ENCODE data around the gene FCMR. TPM values are rescaled to one million over a fixed set of nuclear protein-coding genes. Genes with fewer than 3 reads are reported as not detected.

FCMR gene
- total RNA-seq, 1 donor from 2014 or later = 0.58 TPM

DNA sequence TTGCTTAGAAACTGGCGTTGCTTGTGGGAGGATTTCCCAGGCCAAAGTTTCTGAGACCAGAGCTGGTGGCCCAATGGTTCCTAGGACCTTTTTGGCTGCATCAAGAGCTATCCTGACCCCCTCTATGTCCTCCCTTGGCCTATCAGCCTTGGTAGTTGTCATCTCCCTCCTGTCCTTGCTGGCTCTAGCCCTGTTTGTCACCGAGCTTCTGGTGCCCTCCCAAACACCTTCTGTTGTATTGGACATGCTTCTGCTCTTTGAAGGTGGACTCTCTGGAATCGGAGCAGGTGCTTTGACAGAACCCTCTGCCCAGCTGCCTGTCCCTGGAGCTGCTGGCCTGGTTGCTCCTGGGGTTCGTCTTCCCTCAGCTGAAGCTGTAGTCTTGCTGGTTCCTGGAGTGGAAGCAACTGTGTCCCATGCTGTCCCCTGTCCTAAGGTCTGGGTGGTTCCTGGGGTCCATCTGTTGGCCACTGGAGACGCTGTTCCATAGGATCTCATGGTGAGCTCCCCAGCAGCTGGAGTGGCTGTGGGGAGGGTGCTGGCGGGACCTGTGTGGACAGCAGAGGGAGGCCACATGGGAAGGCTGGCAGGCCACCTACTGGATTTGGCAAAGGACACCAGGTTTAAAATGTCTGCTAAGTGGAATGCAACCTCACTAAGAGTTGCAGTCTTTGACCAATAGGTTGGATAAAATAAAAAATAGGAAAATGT is 39.1 kb upstream of the FCMR start:
- H3K4me3 Mint-ChIP-seq = no peak overlapping the region

GRCh38 chr1:206958144-206958543 is 36.4 kb upstream of the FCMR start:
- Mint-ChIP-seq H3K27ac (no peak overlapping the region), H3K36me3 (no peaks in the 10 kb centered on the region), H3K4me3 (no peak overlapping the region), H3K4me1 (ENCODE audit: unreplicated experiment) (peaks cover 32% of the 10 kb centered on the region), H3K27me3 (no peaks in the 10 kb centered on the region), H3K9me3 (no peaks in the 10 kb centered on the region)
- TF ChIP-seq, protein P1, sequence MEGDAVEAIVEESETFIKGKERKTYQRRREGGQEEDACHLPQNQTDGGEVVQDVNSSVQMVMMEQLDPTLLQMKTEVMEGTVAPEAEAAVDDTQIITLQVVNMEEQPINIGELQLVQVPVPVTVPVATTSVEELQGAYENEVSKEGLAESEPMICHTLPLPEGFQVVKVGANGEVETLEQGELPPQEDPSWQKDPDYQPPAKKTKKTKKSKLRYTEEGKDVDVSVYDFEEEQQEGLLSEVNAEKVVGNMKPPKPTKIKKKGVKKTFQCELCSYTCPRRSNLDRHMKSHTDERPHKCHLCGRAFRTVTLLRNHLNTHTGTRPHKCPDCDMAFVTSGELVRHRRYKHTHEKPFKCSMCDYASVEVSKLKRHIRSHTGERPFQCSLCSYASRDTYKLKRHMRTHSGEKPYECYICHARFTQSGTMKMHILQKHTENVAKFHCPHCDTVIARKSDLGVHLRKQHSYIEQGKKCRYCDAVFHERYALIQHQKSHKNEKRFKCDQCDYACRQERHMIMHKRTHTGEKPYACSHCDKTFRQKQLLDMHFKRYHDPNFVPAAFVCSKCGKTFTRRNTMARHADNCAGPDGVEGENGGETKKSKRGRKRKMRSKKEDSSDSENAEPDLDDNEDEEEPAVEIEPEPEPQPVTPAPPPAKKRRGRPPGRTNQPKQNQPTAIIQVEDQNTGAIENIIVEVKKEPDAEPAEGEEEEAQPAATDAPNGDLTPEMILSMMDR (conservative IDR thresholded peaks at IDR 0.05) = no peak
- DNase-seq (ENCODE audit: extremely low spot score, unreplicated experiment) = no peak

More for the DNA sequence above, 39.1 kb upstream of the FCMR start:
- H3K36me3 Mint-ChIP-seq = no peaks in the 10 kb centered on the region
- no peaks in the 10 kb centered on the region for H3K27me3 Mint-ChIP-seq
- DNase-seq (ENCODE audit: extremely low spot score, unreplicated experiment) = no peak
- H3K4me1 Mint-ChIP-seq (ENCODE audit: unreplicated experiment) = peaks cover 11% of the 10 kb centered on the region
- no peaks in the 10 kb centered on the region for H3K9me3 Mint-ChIP-seq
- TF ChIP-seq, protein P1 (conservative IDR thresholded peaks at IDR 0.05) = no peak
- H3K27ac Mint-ChIP-seq = no peak overlapping the region

DNA sequence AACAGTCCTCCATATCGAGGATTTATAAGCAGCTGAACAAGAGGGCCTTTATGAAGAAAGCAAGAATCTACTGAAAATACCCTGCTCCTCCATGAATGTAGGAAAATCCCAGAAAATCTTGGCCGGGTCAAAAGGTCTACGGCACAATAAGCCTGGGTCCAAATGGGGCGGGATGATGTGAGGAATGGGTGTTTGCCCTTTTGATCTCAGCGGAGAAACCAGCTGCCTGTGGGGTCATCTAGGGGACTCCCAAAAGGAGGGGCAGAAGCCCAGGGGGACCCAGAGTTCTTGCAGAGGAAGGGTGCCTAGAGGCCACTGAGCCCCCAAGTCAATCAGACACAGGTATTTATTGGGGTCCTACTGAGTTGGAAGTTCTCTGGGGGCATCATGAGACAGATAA is 35.9 kb upstream of the FCMR start:
- H3K4me3 Mint-ChIP-seq = no peak overlapping the region
- H3K36me3 Mint-ChIP-seq = no peaks in the 10 kb centered on the region
- H3K9me3 Mint-ChIP-seq = no peaks in the 10 kb centered on the region
- no peak overlapping the region for H3K27ac Mint-ChIP-seq
- H3K27me3 Mint-ChIP-seq = no peaks in the 10 kb centered on the region
- TF ChIP-seq, protein P1 (conservative IDR thresholded peaks at IDR 0.05) = no peak
- H3K4me1 Mint-ChIP-seq (ENCODE audit: unreplicated experiment) = peaks cover 32% of the 10 kb centered on the region
- no peak for DNase-seq (ENCODE audit: extremely low spot score, unreplicated experiment)

DNA sequence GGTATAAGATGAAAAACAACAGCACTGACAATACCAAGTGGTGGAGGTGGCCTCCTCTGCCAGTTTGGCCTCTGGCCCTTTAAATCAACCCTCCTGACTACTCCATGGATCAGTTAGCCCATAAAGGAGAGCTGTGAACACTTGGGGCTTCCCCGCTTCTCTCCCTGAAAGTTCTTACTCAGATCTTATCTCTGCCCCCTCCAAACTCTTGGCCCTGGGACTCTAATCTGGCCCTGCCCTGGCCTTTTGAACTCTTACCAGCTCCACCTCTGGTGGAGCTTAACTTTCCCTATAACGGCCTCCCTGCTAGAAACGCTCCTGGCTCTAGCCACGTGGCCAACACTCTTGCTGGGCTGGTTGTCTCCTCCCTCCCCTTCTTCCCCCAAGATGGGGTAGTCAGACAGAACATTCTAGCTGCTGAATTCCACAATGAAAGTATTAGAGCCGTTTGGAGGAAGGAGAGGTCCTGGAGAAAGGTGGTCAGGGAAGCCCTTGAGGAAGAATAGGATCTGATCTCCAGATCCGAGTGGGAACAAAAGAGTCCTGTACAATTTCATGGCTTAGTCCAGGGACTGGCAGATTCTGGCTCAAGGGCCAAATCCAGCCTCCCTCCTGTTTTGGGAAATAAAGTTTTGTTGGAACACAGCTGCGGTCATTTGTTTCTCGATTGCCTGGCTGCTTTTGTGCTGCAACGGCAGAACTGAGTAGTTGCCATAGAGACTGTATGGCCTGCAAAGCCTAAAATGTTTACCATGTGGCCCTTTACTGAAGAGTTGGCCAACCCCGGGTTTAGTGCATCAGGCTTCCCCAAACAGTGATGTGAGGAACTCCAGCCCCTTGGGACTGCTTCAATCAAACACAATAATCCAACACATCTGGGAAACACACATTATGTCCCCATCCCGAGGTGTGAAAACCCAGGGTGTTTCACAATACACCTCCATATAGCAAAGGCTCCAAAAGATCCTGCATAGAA is 34.0 kb upstream of the FCMR start:
- Mint-ChIP-seq H3K27ac (peak overlapping the region; percentile 49), H3K36me3 (no peaks in the 10 kb centered on the region), H3K27me3 (no peaks in the 10 kb centered on the region), H3K4me1 (ENCODE audit: unreplicated experiment) (peaks cover 41% of the 10 kb centered on the region), H3K9me3 (no peaks in the 10 kb centered on the region), H3K4me3 (peak overlapping the region; percentile 2)
- no peak for DNase-seq (ENCODE audit: extremely low spot score, unreplicated experiment)
- TF ChIP-seq, protein P1 (conservative IDR thresholded peaks at IDR 0.05) = no peak

GRCh38 chr1:206954459-206955342 is 33.0 kb upstream of the FCMR start:
- DNase-seq (ENCODE audit: extremely low spot score, unreplicated experiment) = no peak
- Mint-ChIP-seq H3K9me3 (no peaks in the 10 kb centered on the region), H3K4me3 (no peak overlapping the region), H3K4me1 (ENCODE audit: unreplicated experiment) (peaks cover 41% of the 10 kb centered on the region), H3K36me3 (no peaks in the 10 kb centered on the region), H3K27me3 (no peaks in the 10 kb centered on the region), H3K27ac (peak overlapping the region; percentile 11)
- TF ChIP-seq, protein P1 (conservative IDR thresholded peaks at IDR 0.05) = no peak
